Measurements from ENCODE around the gene GPR137.
"Not testable (repeated sequence)": the region's sequence is repeated elsewhere in the genome, so short reads cannot be mapped to it uniquely, and the experiment has no call there.

GPR137 gene

DNA sequence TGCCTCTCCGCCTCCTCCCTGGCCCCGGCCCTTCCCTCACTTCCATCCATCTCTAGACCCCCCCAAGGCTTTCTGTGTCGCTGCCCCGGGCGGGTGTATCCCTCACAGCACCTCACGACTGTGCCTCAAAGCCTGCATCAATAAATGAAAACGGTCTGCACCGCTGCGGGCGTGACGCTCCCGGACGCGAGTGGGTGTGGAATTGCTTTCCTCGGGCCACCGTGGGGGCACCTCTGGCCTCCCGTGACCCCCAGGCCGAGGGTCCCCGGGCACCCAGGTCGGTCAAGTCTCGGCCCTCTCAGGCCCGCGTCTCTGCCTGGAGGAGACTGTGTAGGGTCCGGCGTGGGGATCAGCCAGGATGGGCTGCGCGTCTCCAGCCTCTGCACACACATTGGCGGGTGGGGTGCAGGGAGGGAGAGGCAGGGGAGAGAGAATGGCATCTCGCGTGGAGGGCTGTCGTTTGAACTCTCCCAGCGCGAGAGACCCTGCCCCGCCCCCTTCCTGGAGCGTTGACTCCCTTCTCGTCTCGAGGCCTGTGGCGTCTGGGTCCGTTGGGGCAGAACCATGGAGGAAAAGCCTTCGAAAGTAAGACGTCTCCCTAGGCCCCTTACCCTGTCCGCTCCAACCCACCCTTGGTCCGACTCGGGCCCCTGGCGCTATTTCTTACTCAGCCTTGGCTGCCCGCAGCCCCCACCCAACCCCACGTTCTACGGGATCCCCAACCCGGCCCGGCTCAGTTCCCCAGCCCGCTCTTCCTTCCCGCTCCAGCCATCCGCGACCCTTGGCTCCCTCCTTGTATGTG lies 14.4 kb downstream of the GPR137 start, which contains the start of gene CATSPERZ:
Gene CATSPERZ (plus strand): TSS at position 512 of the 802 bp plus-strand sequence. CDS start 53 bp downstream, at position 565.
- no peak for DNase-seq (ENCODE audit: low read depth in 2 of 3, low spot score in 2 of 3)

- no peak for DNase-seq (ENCODE audit: low read depth in 2 of 3, low spot score in 2 of 3)
These were observed 17.7 kb downstream of the GPR137 start for GRCh38 chr11:64303109-64304031.

- no peak for DNase-seq (ENCODE audit: low read depth in 2 of 3, low spot score in 2 of 3)
These were observed 18.3 kb downstream of the GPR137 start for GRCh38 chr11:64304032-64304315.

- peak; percentile 84 to 98 (median 97) for DNase-seq (ENCODE audit: low read depth in 2 of 3, low spot score in 2 of 3)
These were observed 18.8 kb downstream of the GPR137 start for GRCh38 chr11:64304316-64305072.

- DNase-seq (ENCODE audit: low read depth in 2 of 3, low spot score in 2 of 3) = peak; percentile 98 to 100 (median 99)
These were observed 19.5 kb downstream of the GPR137 start, which contains the start of gene ESRRA for GRCh38 chr11:64305075-64305690. Gene ESRRA (plus strand): TSS chr11:64305524. CDS start chr11:64307180, 1,656 bp downstream.

DNA sequence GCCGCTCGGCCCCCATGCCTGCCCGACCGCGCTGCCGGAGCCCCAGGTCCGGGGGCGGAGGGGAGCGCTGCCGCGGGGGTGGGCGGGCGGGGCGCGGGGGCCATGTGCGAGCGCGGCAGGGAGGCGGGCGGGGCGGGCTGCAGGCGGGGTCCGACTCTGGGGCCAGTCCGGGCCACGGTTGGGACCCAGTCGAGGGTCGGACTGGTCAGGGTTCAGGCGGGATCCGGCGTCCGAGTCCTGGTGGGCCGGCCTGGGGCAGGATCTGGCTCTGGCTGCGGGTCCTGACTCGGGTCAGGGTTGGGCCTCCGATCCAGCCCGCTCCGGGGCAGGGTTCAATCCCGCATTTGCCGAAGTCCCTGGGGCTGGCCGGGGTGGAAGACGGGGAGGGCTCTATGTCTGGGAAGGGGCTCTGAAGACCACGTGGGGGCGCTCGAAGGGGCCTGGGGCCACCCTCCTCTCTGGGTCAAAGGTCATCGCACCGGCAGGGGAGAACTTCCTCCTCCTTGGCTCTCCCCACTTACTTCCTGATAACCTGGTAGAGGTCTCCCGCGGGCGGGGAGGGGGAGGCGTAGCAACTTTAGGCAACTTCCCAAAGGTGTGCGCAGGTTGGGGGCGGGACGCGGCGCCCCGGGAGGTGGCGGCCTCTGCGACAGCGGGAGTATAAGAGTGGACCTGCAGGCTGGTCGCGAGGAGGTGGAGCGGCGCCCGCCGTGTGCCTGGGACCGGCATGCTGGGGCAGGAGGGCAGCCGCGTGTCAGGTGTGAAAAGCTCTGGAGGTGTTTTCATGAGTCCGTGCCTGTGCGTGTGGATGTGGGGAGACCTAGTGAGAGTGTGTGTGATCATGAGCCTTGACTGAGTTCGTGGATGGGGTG lies 20.3 kb downstream of the GPR137 start:
- DNase-seq (ENCODE audit: low read depth in 2 of 3, low spot score in 2 of 3) = peak in 2 of 3 experiments; percentile 40 to 41

GRCh38 chr11:64306563-64306875 lies 20.9 kb downstream of the GPR137 start:
- no peak for DNase-seq (ENCODE audit: low read depth in 2 of 3, low spot score in 2 of 3)

DNA sequence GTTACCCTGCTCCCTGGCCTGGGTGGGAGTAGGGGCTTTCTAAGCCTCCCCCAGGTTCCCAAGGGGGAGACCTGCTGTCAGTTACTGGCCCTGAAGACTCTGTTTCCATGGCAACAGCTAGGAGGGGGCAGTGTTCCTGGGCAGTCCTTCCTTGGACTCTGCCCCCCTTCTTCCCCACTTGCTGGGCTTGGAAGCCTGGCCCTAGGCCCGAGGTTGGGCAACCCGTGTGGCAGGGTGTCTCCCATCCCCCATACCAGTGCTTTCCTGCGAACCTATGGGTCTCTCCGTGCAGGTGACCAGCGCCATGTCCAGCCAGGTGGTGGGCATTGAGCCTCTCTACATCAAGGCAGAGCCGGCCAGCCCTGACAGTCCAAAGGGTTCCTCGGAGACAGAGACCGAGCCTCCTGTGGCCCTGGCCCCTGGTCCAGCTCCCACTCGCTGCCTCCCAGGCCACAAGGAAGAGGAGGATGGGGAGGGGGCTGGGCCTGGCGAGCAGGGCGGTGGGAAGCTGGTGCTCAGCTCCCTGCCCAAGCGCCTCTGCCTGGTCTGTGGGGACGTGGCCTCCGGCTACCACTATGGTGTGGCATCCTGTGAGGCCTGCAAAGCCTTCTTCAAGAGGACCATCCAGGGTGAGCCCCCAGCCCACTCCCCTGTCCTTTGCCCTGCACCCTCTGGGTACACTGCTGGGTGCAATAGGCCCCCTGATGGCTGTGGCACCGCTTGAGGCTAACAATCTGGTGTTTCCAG lies 21.4 kb downstream of the GPR137 start:
- DNase-seq (ENCODE audit: low read depth in 2 of 3, low spot score in 2 of 3) = no peak

DNA sequence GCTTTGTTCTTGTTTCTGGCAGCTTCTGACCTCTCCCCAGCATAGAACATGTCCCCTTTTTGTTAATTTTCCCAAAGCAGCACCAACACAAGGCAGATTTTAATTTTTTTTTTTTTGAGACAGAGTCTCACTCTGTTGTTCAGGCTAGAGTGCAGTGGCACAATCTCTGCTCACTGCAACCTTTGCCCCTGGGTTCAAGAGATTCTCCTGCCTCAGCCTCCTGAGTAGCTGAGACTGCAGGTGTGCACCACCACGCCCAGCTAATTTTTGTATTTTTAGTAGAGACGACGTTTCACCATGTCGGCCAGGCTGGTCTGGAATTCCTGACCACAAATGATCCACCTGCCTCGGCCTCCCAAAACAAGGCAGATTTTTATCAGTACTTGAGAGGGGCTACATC lies 22.1 kb downstream of the GPR137 start:
- DNase-seq (ENCODE audit: low read depth in 2 of 3, low spot score in 2 of 3) = not testable (repeated sequence)

DNA sequence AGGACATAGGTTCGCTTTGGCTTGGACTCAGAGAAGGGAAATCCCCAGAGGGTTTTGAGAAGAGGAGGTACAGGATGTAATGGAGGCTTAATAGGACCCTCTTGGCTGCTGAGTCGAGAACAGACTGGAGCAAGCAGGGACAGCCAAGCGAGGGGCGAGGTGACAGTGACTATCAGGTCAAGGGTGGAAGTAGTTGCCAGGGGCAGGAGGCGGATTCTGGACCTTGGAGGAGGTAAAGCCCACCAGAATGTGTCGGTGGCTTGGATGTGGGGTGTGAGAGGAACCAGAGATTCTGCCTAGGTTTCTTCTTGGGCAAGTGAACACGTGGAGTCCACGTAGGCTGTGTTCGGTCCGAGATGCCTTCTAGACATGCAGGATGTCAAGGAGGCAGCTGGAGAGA lies 27.3 kb downstream of the GPR137 start:
- DNase-seq (ENCODE audit: low read depth in 2 of 3, low spot score in 2 of 3) = no peak

- no peak for DNase-seq (ENCODE audit: low read depth in 2 of 3, low spot score in 2 of 3)
These were observed 28.0 kb downstream of the GPR137 start for GRCh38 chr11:64313491-64314145.

- no peak for DNase-seq (ENCODE audit: low read depth in 2 of 3, low spot score in 2 of 3)
These were observed 28.6 kb downstream of the GPR137 start for GRCh38 chr11:64314146-64314804.

DNA sequence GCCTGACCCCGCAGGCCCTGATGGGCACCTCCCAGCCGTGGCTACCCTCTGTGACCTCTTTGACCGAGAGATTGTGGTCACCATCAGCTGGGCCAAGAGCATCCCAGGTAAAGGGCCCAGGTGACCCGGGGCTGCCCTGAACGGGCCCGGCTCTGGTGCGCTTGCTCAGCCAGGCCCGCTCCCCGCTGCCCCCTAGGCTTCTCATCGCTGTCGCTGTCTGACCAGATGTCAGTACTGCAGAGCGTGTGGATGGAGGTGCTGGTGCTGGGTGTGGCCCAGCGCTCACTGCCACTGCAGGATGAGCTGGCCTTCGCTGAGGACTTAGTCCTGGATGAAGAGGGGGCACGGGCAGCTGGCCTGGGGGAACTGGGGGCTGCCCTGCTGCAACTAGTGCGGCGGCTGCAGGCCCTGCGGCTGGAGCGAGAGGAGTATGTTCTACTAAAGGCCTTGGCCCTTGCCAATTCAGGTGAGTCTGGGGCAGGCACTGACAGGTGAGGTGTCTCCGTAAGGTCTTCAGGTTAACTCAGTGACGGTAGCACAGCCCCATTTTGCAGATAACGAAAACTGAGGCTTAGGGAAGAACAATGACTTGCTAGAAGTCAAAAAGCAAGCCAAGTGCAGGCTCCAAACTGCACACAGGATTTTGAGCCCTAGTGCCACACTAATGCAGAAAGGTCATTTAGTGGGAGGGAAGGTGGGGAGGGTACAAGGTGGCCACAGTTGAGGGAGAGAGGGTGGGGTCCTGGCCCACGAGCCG lies 29.3 kb downstream of the GPR137 start:
- DNase-seq (ENCODE audit: low read depth in 2 of 3, low spot score in 2 of 3) = no peak

DNA sequence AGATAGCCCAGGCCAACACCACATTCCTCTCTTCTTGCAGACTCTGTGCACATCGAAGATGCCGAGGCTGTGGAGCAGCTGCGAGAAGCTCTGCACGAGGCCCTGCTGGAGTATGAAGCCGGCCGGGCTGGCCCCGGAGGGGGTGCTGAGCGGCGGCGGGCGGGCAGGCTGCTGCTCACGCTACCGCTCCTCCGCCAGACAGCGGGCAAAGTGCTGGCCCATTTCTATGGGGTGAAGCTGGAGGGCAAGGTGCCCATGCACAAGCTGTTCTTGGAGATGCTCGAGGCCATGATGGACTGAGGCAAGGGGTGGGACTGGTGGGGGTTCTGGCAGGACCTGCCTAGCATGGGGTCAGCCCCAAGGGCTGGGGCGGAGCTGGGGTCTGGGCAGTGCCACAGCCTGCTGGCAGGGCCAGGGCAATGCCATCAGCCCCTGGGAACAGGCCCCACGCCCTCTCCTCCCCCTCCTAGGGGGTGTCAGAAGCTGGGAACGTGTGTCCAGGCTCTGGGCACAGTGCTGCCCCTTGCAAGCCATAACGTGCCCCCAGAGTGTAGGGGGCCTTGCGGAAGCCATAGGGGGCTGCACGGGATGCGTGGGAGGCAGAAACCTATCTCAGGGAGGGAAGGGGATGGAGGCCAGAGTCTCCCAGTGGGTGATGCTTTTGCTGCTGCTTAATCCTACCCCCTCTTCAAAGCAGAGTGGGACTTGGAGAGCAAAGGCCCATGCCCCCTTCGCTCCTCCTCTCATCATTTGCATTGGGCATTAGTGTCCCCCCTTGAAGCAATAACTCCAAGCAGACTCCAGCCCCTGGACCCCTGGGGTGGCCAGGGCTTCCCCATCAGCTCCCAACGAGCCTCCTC lies 30.2 kb downstream of the GPR137 start:
- not testable (repeated sequence) for DNase-seq (ENCODE audit: low read depth in 2 of 3, low spot score in 2 of 3)

GRCh38 chr11:64316672-64317324 lies 31.1 kb downstream of the GPR137 start:
- DNase-seq (ENCODE audit: low read depth in 2 of 3, low spot score in 2 of 3) = no peak

- peak; percentile 79 to 91 (median 84) for DNase-seq (ENCODE audit: low read depth in 2 of 3, low spot score in 2 of 3)
These were observed 31.8 kb downstream of the GPR137 start, which contains the start of gene TRMT112 for GRCh38 chr11:64317325-64317960. Gene TRMT112 (minus strand): TSS chr11:64317559. CDS start chr11:64317526, 33 bp downstream.

Data from activated CD8-positive, alpha-beta memory T cell treated with anti-CD3 and anti-CD28 coated beads for 48 hours (primary cell).